ENCODE measurements around the gene F2RL3.

DNA sequence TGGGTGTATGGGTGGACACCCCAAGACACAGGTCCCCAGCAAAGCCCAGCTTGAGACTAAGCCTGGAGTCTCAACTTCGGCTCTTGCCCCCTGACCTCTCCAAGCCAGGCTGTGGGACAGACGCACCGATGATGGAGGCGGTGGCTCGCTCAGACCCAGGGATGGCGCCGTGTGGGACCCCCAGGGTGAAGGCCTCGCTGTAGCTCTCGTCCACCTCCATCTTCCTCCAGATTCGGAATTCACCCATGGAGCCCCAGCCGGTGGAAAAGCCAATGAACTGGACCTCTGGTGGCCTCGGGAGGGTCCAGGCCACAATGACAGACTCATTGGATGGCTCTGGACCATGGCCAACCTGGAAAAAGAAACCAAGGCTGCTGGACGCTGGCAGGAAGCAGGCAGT is 39.1 kb downstream of the F2RL3 start:
- TF ChIP-seq, protein P1, sequence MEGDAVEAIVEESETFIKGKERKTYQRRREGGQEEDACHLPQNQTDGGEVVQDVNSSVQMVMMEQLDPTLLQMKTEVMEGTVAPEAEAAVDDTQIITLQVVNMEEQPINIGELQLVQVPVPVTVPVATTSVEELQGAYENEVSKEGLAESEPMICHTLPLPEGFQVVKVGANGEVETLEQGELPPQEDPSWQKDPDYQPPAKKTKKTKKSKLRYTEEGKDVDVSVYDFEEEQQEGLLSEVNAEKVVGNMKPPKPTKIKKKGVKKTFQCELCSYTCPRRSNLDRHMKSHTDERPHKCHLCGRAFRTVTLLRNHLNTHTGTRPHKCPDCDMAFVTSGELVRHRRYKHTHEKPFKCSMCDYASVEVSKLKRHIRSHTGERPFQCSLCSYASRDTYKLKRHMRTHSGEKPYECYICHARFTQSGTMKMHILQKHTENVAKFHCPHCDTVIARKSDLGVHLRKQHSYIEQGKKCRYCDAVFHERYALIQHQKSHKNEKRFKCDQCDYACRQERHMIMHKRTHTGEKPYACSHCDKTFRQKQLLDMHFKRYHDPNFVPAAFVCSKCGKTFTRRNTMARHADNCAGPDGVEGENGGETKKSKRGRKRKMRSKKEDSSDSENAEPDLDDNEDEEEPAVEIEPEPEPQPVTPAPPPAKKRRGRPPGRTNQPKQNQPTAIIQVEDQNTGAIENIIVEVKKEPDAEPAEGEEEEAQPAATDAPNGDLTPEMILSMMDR (IDR thresholded peaks at IDR 0.05) = no peak
- no peak for TF ChIP-seq POLR2A (IDR thresholded peaks at IDR 0.05)
